ENCODE results near the gene ST6GAL1.
A peak's percentile ranks its signal among the peaks of the same experiment; 100 is the strongest.

ST6GAL1 gene

GRCh38 chr3:186917512-186918312 lies 12.6 kb upstream of the ST6GAL1 start:
- DNase-seq, result no peak

GRCh38 chr3:186920301-186920700 lies 10.0 kb upstream of the ST6GAL1 start:
- DNase-seq, result no peak

- DNase-seq, result no peak
Observed at GRCh38 chr3:186920796-186921195, 9.5 kb upstream of the ST6GAL1 start.

- DNase-seq, result no peak
Observed at GRCh38 chr3:186921578-186921977, 8.7 kb upstream of the ST6GAL1 start.

- DNase-seq, result no peak
Observed at GRCh38 chr3:186922224-186922623, 8.1 kb upstream of the ST6GAL1 start.

GRCh38 chr3:186922790-186923189 lies 7.5 kb upstream of the ST6GAL1 start:
- DNase-seq, result no peak

GRCh38 chr3:186923241-186923640 lies 7.1 kb upstream of the ST6GAL1 start:
- DNase-seq, result no peak

- no peak for DNase-seq
Observed at GRCh38 chr3:186925826-186926225, 4.5 kb upstream of the ST6GAL1 start.

GRCh38 chr3:186929186-186929585 lies 1.1 kb upstream of the ST6GAL1 start:
- no peak for DNase-seq

GRCh38 chr3:186929685-186930084 lies 641 bp upstream of the ST6GAL1 start:
- DNase-seq, result no peak

GRCh38 chr3:186930641-186931531 lies 560 bp downstream of the ST6GAL1 start:
- peak in 1 of 2 donors; percentile 42 for DNase-seq

- peak; percentile 19 to 20 for DNase-seq
Observed at GRCh38 chr3:186931532-186932280, 1.4 kb downstream of the ST6GAL1 start.

- peak in 1 of 2 donors; percentile 24 for DNase-seq
Observed at GRCh38 chr3:186932281-186933181, 2.2 kb downstream of the ST6GAL1 start.

GRCh38 chr3:186933816-186934215 lies 3.5 kb downstream of the ST6GAL1 start:
- DNase-seq, result no peak

- no peak for DNase-seq
Observed at GRCh38 chr3:186935133-186935532, 4.8 kb downstream of the ST6GAL1 start.

- DNase-seq, result no peak
Observed at GRCh38 chr3:186937017-186937875, 6.9 kb downstream of the ST6GAL1 start.

- DNase-seq, result no peak
Observed at GRCh38 chr3:186938716-186939115, 8.4 kb downstream of the ST6GAL1 start.

GRCh38 chr3:186939536-186939935 lies 9.2 kb downstream of the ST6GAL1 start:
- DNase-seq, result no peak

- no peak for DNase-seq
Observed at GRCh38 chr3:186940967-186941366, 10.6 kb downstream of the ST6GAL1 start.

- DNase-seq, result no peak
Observed at GRCh38 chr3:186942168-186942567, 11.8 kb downstream of the ST6GAL1 start.

- DNase-seq, result no peak
Observed at GRCh38 chr3:186945255-186945823, 15.0 kb downstream of the ST6GAL1 start.

Data from hippocampal formation (tissue), 2 donors.